Stimulated activated CD8-positive, alpha-beta memory T cell treated with anti-CD3 and anti-CD28 coated beads, Interleukin-7, amount 100 ng/mL, for 24 hours (primary cell): ENCODE measurements around the gene GALNT10.

Experiments
- DNase-seq: peaks from one replicate; pipeline ENCODE4 v3.0.0-alpha.2; 2020; ENCODE audit warnings: low read depth

Gene GALNT10

DNA sequence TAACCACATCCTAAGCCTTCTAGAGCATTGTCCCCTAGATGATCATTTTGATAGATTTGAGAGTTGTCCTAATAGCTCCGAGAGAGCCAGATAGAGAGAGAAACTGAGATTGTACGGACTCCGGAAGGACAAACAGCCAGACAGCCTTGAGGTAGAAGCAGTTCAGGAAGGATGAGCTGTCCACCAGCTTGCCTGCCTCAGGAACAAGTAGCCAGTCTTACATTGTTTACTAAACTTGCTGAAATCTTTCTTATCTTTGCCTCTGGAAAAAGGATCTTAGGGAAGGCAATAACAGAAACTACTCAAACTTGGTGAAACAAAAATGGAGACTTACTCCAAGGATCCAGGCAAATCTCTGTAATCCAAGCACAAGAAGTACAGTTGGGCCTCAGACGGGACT is 216.3 kb downstream of the GALNT10 start:
- no peak for DNase-seq

- DNase-seq, result no peak
These were observed 218.3 kb downstream of the GALNT10 start for GRCh38 chr5:154408811-154409210.

GRCh38 chr5:154409230-154409840 is 218.8 kb downstream of the GALNT10 start:
- DNase-seq, result no peak

GRCh38 chr5:154410008-154410407 is 219.5 kb downstream of the GALNT10 start:
- DNase-seq, result no peak

DNA sequence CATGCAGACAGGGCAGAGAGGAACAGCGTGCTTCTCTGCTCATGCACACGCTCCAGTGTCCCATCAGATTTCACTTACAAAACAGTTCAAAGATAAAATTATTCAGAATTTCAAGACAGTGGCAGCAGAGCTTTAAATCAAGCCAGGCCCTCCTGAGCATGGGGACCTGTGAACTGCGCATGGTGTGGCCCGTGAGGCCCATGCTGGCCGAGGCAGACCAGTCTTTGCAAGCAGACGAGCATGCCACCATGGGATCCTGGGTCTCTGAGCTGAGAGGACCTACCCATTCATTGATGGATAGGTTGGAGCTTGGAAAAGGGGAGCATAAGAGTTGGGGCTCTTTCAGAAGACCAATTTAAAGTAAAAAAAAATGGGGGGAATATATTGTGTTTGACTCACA is 220.3 kb downstream of the GALNT10 start:
- no peak for DNase-seq

DNA sequence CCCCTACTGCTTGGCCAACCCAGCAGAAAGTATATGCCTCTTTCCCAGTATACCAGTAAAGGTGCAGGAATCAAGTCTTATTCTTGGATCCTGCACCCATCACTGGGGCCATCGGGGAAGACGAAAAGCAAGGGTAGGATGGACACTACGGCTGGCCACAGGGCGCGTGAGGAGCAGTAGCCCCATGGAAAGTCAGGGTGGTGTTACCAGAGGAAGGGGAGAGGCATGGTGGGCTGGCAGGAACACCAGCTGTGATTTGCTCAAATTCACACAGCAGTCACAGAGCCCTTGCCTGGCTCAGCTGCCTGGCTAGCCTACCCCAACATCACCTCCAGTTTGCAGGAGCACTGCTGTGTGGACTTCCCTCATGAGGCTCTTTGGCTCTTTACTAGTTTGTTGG is 220.8 kb downstream of the GALNT10 start:
- no peak for DNase-seq

- DNase-seq, result no peak
These were observed 221.8 kb downstream of the GALNT10 start for GRCh38 chr5:154412316-154412715.

- DNase-seq, result no peak
These were observed 222.4 kb downstream of the GALNT10 start for GRCh38 chr5:154412925-154413324.

DNA sequence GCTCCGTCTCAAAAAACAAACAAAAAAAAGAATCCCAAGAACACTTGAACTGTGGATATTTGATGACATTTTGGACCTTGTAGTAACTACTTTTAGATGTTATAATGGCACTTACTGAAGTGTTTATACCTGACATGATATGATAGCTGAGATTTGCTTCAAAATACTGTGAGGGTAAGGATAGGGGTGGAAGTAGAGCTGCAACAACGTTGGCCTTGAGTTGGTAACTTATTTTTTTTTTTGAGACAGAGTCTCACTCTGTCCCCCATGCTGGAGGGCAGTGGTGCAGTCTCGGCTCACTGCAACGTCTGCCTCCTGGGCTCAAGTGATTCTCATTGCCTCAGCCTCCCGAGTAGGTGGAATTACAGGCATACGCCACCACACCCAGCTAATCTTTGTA is 224.6 kb downstream of the GALNT10 start:
- no peak for DNase-seq

GRCh38 chr5:154418344-154418820 is 227.8 kb downstream of the GALNT10 start:
- DNase-seq, result no peak

DNA sequence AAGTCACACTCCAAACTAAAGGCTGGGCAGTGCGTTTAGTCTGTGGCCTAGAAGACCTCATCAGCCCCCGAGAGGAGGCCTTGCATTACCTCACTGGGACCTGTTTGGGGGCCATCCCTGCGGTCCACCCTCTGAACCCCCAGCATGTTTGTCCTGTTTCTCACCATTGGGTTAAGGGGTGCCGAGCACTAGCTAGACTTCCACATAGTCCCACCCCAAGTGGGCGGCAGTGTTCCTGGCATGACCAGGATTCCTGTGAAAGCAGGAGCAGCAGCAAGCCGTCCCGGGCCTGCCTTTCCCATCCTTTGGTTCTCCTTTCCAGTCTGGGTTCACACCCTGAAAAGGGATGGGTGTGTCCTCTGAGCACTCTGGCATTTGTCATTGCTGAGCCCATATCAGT is 228.7 kb downstream of the GALNT10 start:
- DNase-seq, result no peak

- no peak for DNase-seq
These were observed 231.3 kb downstream of the GALNT10 start for GRCh38 chr5:154421868-154422267.

DNA sequence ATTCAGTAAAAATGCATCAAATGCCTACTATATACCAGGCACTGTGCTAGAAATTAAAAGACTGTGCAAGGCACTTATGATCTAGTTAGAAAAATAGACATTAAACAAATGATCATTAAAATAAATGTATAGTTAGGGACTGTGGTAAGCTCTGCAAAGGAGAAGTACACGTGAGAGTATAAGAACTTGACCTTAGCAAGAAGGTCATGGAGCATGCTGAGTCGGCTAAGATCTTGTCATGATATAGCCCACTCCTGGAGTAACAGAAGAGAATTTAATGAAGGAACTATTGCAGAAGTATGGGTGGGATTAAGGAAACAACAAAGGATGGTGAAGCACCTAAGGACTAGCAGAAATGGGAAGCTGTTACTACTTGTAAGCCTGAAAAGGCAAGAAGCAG is 231.8 kb downstream of the GALNT10 start:
- no peak for DNase-seq

DNA sequence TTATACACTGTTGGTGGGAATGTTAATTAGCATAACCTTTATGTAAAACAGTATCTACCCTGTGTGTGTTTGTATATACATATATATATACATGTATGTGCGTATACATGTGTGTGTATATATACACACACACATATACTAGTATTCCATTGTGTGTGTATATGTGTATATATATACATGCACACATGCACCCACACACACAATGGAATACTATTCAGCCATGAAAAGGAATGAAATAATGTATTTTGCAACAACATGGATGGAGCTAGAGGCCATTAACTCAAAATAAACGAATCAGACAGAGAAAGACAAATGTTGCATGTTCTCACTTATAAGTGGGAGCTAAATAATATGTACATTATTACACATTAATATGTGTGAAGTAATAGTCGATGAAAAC is 237.7 kb downstream of the GALNT10 start:
- DNase-seq, result no peak

GRCh38 chr5:154429341-154429740 is 238.8 kb downstream of the GALNT10 start:
- no peak for DNase-seq

DNA sequence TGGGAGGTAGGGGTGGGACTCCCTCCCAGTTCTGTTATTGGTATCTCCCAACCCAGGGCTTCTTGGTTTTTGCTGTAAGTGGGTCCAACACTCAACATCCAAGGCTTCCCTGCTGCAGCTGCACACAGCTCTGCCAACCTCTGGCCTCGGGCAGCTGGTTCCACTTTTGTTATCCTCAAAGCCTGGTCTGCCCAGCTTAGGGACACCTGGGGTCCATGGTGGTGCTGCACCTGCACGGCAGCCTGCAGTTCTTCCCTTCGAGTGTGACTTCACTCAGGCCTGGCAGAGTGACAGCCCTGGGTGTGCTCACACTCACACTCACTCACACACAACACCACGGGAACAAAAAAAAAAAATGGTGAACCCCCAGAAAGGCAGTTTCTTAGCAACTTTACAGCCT is 239.9 kb downstream of the GALNT10 start:
- no peak for DNase-seq

- DNase-seq, result no peak
These were observed 240.6 kb downstream of the GALNT10 start for GRCh38 chr5:154430961-154431630.

- no peak for DNase-seq
These were observed 244.7 kb downstream of the GALNT10 start for GRCh38 chr5:154435226-154435625.

GRCh38 chr5:154437281-154437965 is 246.9 kb downstream of the GALNT10 start:
- DNase-seq, result no peak

- DNase-seq, result no peak
These were observed 250.0 kb downstream of the GALNT10 start for GRCh38 chr5:154440540-154440939.

DNA sequence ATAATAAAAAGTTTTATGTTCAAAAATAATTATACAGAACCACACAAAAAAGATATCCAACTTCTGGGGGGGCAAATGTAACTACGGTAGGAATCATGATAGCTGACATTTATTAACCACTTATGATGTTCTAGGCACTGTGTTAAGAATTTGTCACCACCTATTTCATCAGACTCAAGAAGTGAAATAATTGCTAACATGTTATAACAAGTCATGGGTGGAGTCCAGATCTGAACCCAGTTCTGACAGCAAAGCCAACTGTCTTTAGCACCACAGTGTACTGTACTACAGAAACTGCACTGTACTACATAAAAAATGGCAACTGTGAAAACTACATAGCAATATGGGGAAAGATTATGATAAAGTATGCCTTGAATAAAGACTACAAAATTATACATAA is 252.3 kb downstream of the GALNT10 start:
- DNase-seq, result no peak

DNA sequence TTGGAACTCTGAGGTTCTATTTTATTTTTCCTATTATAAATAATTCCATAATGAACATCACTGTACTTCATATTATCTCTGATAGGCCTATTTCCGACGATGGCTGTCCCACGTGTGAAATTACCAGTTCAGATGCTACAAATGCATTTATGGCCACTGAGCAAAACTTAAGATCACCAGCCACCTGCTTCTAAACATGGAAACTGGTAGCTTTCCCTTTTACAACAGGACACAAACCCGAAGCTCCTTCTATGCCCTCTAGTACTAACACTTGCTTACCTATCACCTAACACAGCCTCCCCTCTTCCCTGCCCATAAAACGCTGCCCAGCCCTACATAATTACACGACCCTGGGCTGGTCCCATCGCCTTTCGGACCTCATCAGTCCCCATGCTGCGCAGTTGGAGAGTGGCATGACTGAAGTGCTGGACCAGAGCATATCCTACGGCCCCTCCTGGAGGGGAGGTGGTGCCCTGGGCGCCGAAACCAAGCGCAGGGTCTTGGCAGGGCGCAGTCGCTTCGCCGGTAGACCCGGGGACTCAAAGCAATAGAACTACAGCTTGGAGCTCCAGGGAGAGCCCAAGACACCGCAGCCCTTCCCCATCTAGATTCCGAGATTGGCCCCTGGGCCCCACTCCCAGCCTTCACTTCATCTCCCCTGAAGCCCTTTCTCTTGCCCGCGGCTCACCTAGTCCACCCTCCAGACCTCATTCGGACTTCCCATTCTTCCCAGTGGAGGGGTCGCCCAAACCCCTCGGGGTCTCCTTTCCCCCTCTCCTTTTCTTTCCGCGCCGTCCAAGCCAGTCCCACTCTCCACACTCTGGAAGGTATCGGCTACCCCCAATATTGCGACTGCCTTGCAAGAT is 254.3 kb downstream of the GALNT10 start:
- no peak for DNase-seq
